Hepatocyte (in vitro differentiated cells): ENCODE results near the gene ATG13.

Experiments used
- CTCF ChIP-seq: fragments of 200-600 bp; sonication (generic); IDR thresholded peaks from 2 replicates; pipeline ENCODE4 v1.5.1; 2016; ENCODE audit warnings: antibody characterized with exemption, mild to moderate bottlenecking; ENCODE audit not compliant: poor library complexity
- EZH2 ChIP-seq: fragments of 200-600 bp; sonication (generic); IDR thresholded peaks from 2 replicates; pipeline ENCODE4 v1.6.1; 2016; ENCODE audit warnings: antibody characterized with exemption, mild to moderate bottlenecking, borderline replicate concordance

DNA sequence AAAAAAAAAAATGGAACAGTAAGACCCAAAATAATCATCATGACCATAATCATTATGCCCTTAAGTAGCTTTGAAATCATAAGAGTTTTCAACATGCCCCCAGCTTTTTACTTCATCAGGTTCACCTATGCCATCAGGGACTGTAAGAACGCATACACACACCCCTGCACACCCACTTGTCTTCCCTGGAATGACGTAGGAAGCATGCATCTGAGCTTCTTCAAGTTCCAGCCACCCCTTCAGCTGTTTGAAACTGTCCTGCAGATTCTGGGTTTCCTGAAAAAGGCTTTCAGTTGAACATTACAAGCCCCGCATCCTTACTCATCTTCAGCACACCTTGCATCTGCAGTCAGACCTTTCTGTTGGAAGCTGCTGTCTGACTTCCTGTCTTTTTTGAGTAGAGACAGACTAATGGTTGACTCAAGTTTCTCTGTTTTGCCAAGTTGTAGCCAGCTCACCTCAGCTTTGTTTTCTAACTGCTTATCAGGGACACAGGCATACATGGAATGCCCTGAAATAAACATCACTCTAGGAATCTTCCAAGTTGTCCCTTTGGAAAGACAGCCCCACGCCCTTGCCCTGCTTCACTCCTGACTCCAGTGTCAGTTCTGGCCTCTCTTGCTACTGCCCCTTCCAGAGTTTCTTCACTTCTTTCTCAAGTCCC lies 46.1 kb downstream of the ATG13 start:
- TF ChIP-seq CTCF (no peak), EZH2 (no peak)
